Gastroesophageal sphincter (tissue), 4 donors: ENCODE measurements around the gene PCDHA5. TPM values are rescaled to one million over a fixed set of nuclear protein-coding genes. Genes with fewer than 3 reads are reported as not detected.
"Not testable (repeated sequence)": the region's sequence is repeated elsewhere in the genome, so short reads cannot be mapped to it uniquely, and the experiment has no call there.

Source experiments
- ATAC-seq: fragments of 150-250 bp; one replicate; pipeline ENCODE4 v1.9.1; 2016; ENCODE audit warnings: mild to moderate bottlenecking, moderate library complexity
- H3K27ac ChIP-seq, 4 donors: fragments of 200-600 bp; sonication (generic) in 3 of 4; 1 replicate in 3 of 4; 2 replicates in 1 of 4; pipeline ENCODE4 v1.5.1; 2016 to 2019
- H3K27me3 ChIP-seq: fragments of 200-600 bp; sonication (generic); one replicate; pipeline ENCODE4 v1.5.1; 2019
- H3K36me3 ChIP-seq, 2 donors: fragments of 200-600 bp; sonication (generic); one replicate each; pipeline ENCODE4 v1.5.1; 2019; ENCODE audit warnings: control low read depth in 1 of 2
- H3K4me1 ChIP-seq, 3 donors: fragments of 200-600 bp; sonication (generic); 1 replicate in 2 of 3; 2 replicates in 1 of 3; pipeline ENCODE4 v1.5.1; 2016 to 2019; ENCODE audit warnings: control low read depth in 2 of 3
- H3K4me3 ChIP-seq, 2 donors: fragments of 200-600 bp; sonication (generic); one replicate each; pipeline ENCODE4 v1.5.1; 2019; ENCODE audit warnings: mild to moderate bottlenecking in 1 of 2, moderate library complexity in 1 of 2
- H3K9me3 ChIP-seq, 3 donors: fragments of 200-600 bp; sonication (generic); one replicate each; pipeline ENCODE4 v1.5.1; 2017 to 2019; ENCODE audit warnings: control low read depth in 2 of 3
- EP300 ChIP-seq: sonication (generic); formaldehyde crosslinking; IDR thresholded peaks from one replicate; pipeline ENCODE4 v1.6.1; 2017; ENCODE audit warnings: antibody characterized with exemption, mild to moderate bottlenecking
- POLR2A ChIP-seq, 2 donors: fragments of 450-650 bp; IDR thresholded peaks; one replicate each; pipeline ENCODE4 v1.6.1; 2017; ENCODE audit warnings: antibody characterized with exemption in 2 of 2, mild to moderate bottlenecking in 2 of 2, moderate library complexity in 1 of 2
- POLR2AphosphoS5 ChIP-seq: sonication (generic); formaldehyde crosslinking; IDR thresholded peaks from one replicate; pipeline ENCODE4 v1.6.1; 2017; ENCODE audit warnings: antibody characterized with exemption
- WGBS, 2 donors: methylation state at CpG; one replicate each; pipeline ENCODE4 v1.1.5; 2018; ENCODE audit warnings: low coverage in 1 of 2; 5-methylcytosine and 5-hydroxymethylcytosine counted together
- total RNA-seq, 4 donors: library from RNA; depleted of rRNA; stranded (reverse); fragments of >200 nt; gene quantifications; one replicate each; pipeline ENCODE4 v1.1.0, GENCODE V29; 2016
- TF ChIP-seq, protein P1 (sequence below), 4 experiments: fragments of 200-600 bp in 2 of 4; fragments of 450-650 bp in 2 of 4; sonication (generic) in 1 of 4; IDR thresholded peaks; one replicate each; pipeline ENCODE4 v1.5.1; 2017 to 2019; ENCODE audit warnings: antibody characterized with exemption in 4 of 4, mild to moderate bottlenecking in 2 of 4, moderate library complexity in 2 of 4

Gene PCDHA5
- total RNA-seq, 4 donors from 2014 or later, result 0.27 to 0.31 (median 0.27) TPM; not detected in 1

DNA sequence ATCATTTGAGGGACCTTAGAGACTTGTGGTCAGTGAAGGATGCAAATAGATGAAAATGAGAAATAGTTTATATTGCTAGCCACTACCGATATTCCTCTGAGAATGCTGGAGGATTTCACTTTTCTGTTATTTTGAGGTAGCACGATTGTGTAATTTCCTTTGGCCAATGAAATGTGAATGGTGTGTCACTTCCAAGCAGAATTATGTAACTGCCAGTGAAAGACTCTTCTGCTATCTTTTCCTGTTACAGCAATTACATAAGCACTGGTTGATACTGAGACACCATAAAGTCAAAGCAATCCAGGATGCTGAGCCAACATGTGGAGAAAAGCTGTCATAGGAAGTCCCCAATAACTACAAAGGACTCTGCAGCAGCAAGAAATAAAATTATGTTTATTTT is 30.3 kb upstream of the PCDHA5 start:
- no peak for ATAC-seq
- no peak overlapping the region for H3K27ac ChIP-seq
- H3K4me3 ChIP-seq, result no peak overlapping the region
- peaks cover 0 to 4% of the 10 kb centered on the region in 2 donors for H3K36me3 ChIP-seq
- H3K27me3 ChIP-seq, result peaks cover 72% of the 10 kb centered on the region
- TF ChIP-seq POLR2A (IDR thresholded peaks at IDR 0.05), result no peak
- TF ChIP-seq EP300, result no peak
- TF ChIP-seq, protein P1, sequence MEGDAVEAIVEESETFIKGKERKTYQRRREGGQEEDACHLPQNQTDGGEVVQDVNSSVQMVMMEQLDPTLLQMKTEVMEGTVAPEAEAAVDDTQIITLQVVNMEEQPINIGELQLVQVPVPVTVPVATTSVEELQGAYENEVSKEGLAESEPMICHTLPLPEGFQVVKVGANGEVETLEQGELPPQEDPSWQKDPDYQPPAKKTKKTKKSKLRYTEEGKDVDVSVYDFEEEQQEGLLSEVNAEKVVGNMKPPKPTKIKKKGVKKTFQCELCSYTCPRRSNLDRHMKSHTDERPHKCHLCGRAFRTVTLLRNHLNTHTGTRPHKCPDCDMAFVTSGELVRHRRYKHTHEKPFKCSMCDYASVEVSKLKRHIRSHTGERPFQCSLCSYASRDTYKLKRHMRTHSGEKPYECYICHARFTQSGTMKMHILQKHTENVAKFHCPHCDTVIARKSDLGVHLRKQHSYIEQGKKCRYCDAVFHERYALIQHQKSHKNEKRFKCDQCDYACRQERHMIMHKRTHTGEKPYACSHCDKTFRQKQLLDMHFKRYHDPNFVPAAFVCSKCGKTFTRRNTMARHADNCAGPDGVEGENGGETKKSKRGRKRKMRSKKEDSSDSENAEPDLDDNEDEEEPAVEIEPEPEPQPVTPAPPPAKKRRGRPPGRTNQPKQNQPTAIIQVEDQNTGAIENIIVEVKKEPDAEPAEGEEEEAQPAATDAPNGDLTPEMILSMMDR (IDR thresholded peaks at IDR 0.05), result no peak
- TF ChIP-seq POLR2AphosphoS5, result no peak
- H3K4me1 ChIP-seq, result no peaks in the 10 kb centered on the region
- peaks cover 0 to 89% (median 0%) of the 10 kb centered on the region in 3 donors for H3K9me3 ChIP-seq
- 38 to 46% methylated on average over 2 of the region's 2 CpGs for WGBS, 2 donors

GRCh38 chr5:140794595-140795258 is 26.7 kb upstream of the PCDHA5 start, which contains the start of gene PCDHA2:
TSS of gene PCDHA2 (plus strand) at chr5:140794852.
- 11 to 31% methylated on average over 4 to 14 of the region's 27 CpGs for WGBS, 2 donors
- H3K4me3 ChIP-seq, result peak within 1 kb of the TSS in 1 of 2 donors; percentile 28
- H3K4me1 ChIP-seq, result no peaks in the 10 kb centered on the region
- TF ChIP-seq POLR2A (IDR thresholded peaks at IDR 0.05), result no peak
- TF ChIP-seq, protein P1 (IDR thresholded peaks at IDR 0.05), result peak in 1 of 4 experiments; percentile 36
- no peaks in the 10 kb centered on the region for H3K36me3 ChIP-seq
- no peak for ATAC-seq
- H3K27ac ChIP-seq, result no peak within 1 kb of the TSS
- H3K27me3 ChIP-seq, result peaks cover 51% of the 10 kb centered on the region
- H3K9me3 ChIP-seq, result peaks cover 0 to 69% (median 0%) of the 10 kb centered on the region in 3 donors

DNA sequence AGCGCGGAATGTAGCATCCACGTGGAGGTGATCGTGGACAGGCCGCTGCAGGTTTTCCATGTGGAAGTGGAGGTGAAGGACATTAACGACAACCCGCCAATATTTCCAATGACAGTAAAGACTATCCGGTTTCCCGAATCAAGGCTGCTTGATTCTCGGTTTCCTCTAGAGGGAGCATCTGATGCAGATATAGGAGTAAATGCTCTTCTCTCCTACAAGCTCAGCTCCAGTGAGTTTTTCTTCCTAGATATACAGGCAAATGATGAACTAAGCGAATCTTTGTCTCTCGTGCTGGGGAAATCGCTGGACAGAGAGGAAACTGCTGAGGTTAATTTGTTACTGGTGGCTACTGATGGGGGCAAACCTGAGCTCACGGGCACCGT is 26.2 kb upstream of the PCDHA5 start:
- H3K27ac ChIP-seq, result no peak overlapping the region
- ATAC-seq, result no peak
- H3K36me3 ChIP-seq, result no peaks in the 10 kb centered on the region
- peak overlapping the region in 1 of 2 donors; percentile 28 for H3K4me3 ChIP-seq
- peaks cover 55% of the 10 kb centered on the region for H3K27me3 ChIP-seq
- H3K9me3 ChIP-seq, result peaks cover 0 to 65% (median 0%) of the 10 kb centered on the region in 3 donors
- H3K4me1 ChIP-seq, result no peaks in the 10 kb centered on the region
- WGBS, 2 donors, result 13 to 16% methylated on average over 5 to 15 of the region's 15 CpGs
- TF ChIP-seq, protein P1 (IDR thresholded peaks at IDR 0.05), result peak in 1 of 4 experiments; percentile 27
- TF ChIP-seq POLR2AphosphoS5 (no peak), POLR2A (IDR thresholded peaks at IDR 0.05) (no peak)

DNA sequence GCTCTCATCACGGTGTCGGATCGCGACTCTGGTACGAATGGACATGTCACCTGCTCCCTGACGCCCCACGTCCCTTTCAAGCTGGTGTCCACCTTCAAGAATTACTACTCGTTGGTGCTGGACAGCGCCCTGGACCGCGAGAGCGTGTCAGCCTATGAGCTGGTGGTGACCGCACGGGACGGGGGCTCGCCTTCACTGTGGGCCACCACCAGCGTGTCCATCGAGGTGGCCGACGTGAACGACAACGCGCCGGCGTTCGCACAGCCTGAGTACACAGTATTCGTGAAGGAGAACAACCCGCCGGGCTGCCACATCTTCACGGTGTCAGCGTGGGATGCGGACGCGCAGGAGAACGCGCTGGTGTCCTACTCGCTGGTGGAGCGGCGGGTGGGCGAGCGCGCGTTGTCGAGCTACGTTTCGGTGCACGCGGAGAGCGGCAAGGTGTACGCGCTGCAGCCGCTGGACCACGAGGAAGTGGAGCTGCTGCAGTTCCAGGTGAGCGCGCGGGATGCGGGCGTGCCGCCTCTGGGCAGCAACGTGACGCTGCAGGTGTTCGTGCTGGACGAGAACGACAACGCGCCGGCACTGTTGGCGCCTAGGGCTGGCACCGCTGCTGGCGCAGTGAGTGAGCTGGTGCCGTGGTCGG is 25.2 kb upstream of the PCDHA5 start:
- Histone ChIP-seq H3K27me3 (peaks cover 60% of the 10 kb centered on the region), H3K9me3 (peaks cover 0 to 66% (median 3%) of the 10 kb centered on the region in 3 donors)
- WGBS, 2 donors, result 70% methylated on average over 7 of the region's 72 CpGs; no CpG with 5 or more reads in 1 of the 2 donors
- not testable (repeated sequence) for H3K27ac ChIP-seq, H3K36me3 ChIP-seq, H3K4me3 ChIP-seq, ATAC-seq, H3K4me1 ChIP-seq

- H3K36me3 ChIP-seq, result no peaks in the 10 kb centered on the region
- no peak for TF ChIP-seq POLR2AphosphoS5
- TF ChIP-seq EP300, result no peak
- TF ChIP-seq, protein P1 (IDR thresholded peaks at IDR 0.05), result no peak
- TF ChIP-seq POLR2A (IDR thresholded peaks at IDR 0.05), result no peak
- no peak for ATAC-seq
- peaks cover 62% of the 10 kb centered on the region for H3K27me3 ChIP-seq
- H3K4me1 ChIP-seq, result no peaks in the 10 kb centered on the region
- H3K4me3 ChIP-seq, result no peak overlapping the region
- peaks cover 0 to 66% (median 3%) of the 10 kb centered on the region in 3 donors for H3K9me3 ChIP-seq
- WGBS, 2 donors, result 60% methylated on average over 11 of the region's 39 CpGs; no CpG with 5 or more reads in 1 of the 2 donors
- no peak overlapping the region for H3K27ac ChIP-seq
Measured at GRCh38 chr5:140796718-140797095, 24.7 kb upstream of the PCDHA5 start.
